K562 (cell line): ENCODE results near the gene GPR85. TPM values are rescaled to one million over a fixed set of nuclear protein-coding genes. Genes with fewer than 3 reads are reported as not detected.
"Not testable (repeated sequence)": the region's sequence is repeated elsewhere in the genome, so short reads cannot be mapped to it uniquely, and the experiment has no call there.

Experiments
- ATAC-seq: fragments of 200-7000 bp; cut with Tn5 transposase; 3 replicates; pipeline ENCODE4 v1.9.1; 2020; ENCODE audit warnings: moderate library complexity
- BruUV-seq: library from RNA; stranded (reverse); fragments of 400-500 nt; replicated peaks from 2 replicates; lab custom pipeline; 2021; lab: Mats Ljungman, UMichigan
- CTCF ChIA-PET: fragments of 300-600 bp; formaldehyde crosslinking; extraction: SDS; loops from one replicate; lab custom pipeline; 2021; ENCODE audit warnings: low intra/inter-chr PET ratio; lab: Yijun Ruan, JAX
- POLR2A ChIA-PET: fragments of 300-600, 350-650 bp; sonication (Branson Sonifier 250); formaldehyde crosslinking; extraction: SDS; loops from one replicate; lab custom pipeline; 2021; ENCODE audit warnings: antibody characterized with exemption, inconsistent platforms; lab: Yijun Ruan, JAX
- DNase-seq, 4 experiments: peaks; one replicate each; pipeline versions ENCODE4 v3.0.0 to v3.0.0-alpha.2; 2011 to 2018; ENCODE audit warnings: low spot score in 3 of 4, mixed read lengths in 3 of 4; ENCODE audit errors: extremely low read depth in 1 of 4
- FAIRE-seq: peaks from 2 replicates; lab custom pipeline; 2011; peaks lifted over from hg19 to GRCh38; lab: Jason Lieb, UNC
- H2AFZ ChIP-seq: 2 replicates; pipeline ENCODE4 v1.6.0; 2011; ENCODE audit warnings: low read depth, low read length, control low read depth, inconsistent platforms
- H3K27ac ChIP-seq: fragments of 200-600 bp; 3 replicates; pipeline ENCODE4 v1.8.0; 2011; ENCODE audit warnings: low read depth, mild to moderate bottlenecking, control low read depth, inconsistent platforms, low read length, moderate library complexity, mixed read lengths; ENCODE audit errors: extremely low read depth
- H3K27me3 ChIP-seq, 2 experiments: fragments of 300-600 bp in 1 of 2; 2 replicates in 1 of 2; 3 replicates in 1 of 2; pipeline versions ENCODE4 v1.6.0 to v1.8.0; 2011; ENCODE audit warnings: inconsistent platforms in 2 of 2, low read length in 2 of 2, mild to moderate bottlenecking in 1 of 2, mixed read lengths in 1 of 2, moderate library complexity in 1 of 2; ENCODE audit not compliant: control insufficient read depth in 2 of 2, insufficient read depth in 2 of 2
- H3K36me3 ChIP-seq: fragments of 300-600 bp; 3 replicates; pipeline ENCODE4 v1.8.0; 2011; ENCODE audit warnings: mild to moderate bottlenecking, low read length, inconsistent platforms; ENCODE audit not compliant: control insufficient read depth, insufficient read depth
- H3K4me1 ChIP-seq, 2 experiments: fragments of 200-600 bp in 1 of 2; replicated peaks in 1 of 2; 2 replicates in 1 of 2; 3 replicates in 1 of 2; pipeline versions ENCODE4 v1.5.1 to v1.8.0; 2011; ENCODE audit warnings: inconsistent platforms in 2 of 2, low read length in 2 of 2, mild to moderate bottlenecking in 1 of 2, mixed read lengths in 1 of 2, moderate library complexity in 1 of 2; ENCODE audit not compliant: control insufficient read depth in 2 of 2, insufficient read depth in 2 of 2
- H3K4me2 ChIP-seq: 2 replicates; pipeline ENCODE4 v1.6.1; 2011; ENCODE audit warnings: low read length, control low read depth, inconsistent platforms, mixed read lengths; ENCODE audit not compliant: insufficient read depth
- H3K4me3 ChIP-seq: fragments of 200-600 bp; sonication (generic), shearing (Covaris generic); 2 replicates; pipeline ENCODE4 v1.5.1; 2016; ENCODE audit warnings: control low read depth, inconsistent platforms
- H3K79me2 ChIP-seq: fragments of 200-600 bp; 3 replicates; pipeline ENCODE4 v1.8.0; 2011; ENCODE audit warnings: low read length, inconsistent platforms; ENCODE audit not compliant: control insufficient read depth, insufficient read depth
- H3K9ac ChIP-seq, 2 experiments: 2 replicates each; pipeline versions ENCODE4 v1.6.0 to v1.6.1; 2011; ENCODE audit warnings: low read depth in 2 of 2, low read length in 2 of 2, control low read depth in 1 of 2, inconsistent platforms in 1 of 2, mild to moderate bottlenecking in 1 of 2, mixed read lengths in 1 of 2; ENCODE audit not compliant: insufficient read depth in 1 of 2
- H3K9me1 ChIP-seq: one replicate; pipeline ENCODE4 v1.6.0; 2011; ENCODE audit warnings: inconsistent platforms, mild to moderate bottlenecking, low read length, moderate library complexity; ENCODE audit not compliant: control insufficient read depth, insufficient read depth
- H3K9me3 ChIP-seq: replicated peaks from 2 replicates; pipeline ENCODE4 v1.5.1; 2011; ENCODE audit warnings: low read depth, low read length, inconsistent platforms; ENCODE audit not compliant: control insufficient read depth, insufficient read depth
- H4K20me1 ChIP-seq: replicated peaks from 2 replicates; pipeline ENCODE4 v1.6.1; 2011; ENCODE audit warnings: low read length, inconsistent platforms, mixed read lengths; ENCODE audit not compliant: control insufficient read depth, insufficient read depth
- AFF4 ChIP-seq: sonication (generic); formaldehyde crosslinking; IDR thresholded peaks from 2 replicates; pipeline ENCODE4 v1.8.0; 2023; ENCODE audit warnings: mild to moderate bottlenecking, missing genetic modification reagents
- BDP1 ChIP-seq: IDR thresholded peaks from 3 replicates; pipeline ENCODE4 v1.6.1; 2011; ENCODE audit not compliant: insufficient read length, insufficient read depth
- RBM15 ChIP-seq: fragments of 200-400 bp; formaldehyde crosslinking; IDR thresholded peaks from 2 replicates; pipeline ENCODE4 v1.6.1; 2018; ENCODE audit warnings: mild to moderate bottlenecking, low read length, moderate library complexity; ENCODE audit not compliant: insufficient read depth
- WGBS: fragments of 100-300 bp; shearing (Covaris generic); methylation state at CpG from one replicate; pipeline ENCODE4 v1.1.6; 2016; ENCODE audit warnings: low coverage, mixed read lengths; ENCODE audit not compliant: insufficient coverage; ENCODE audit errors: missing lambda C conversion rate; 5-methylcytosine and 5-hydroxymethylcytosine counted together
- in situ Hi-C: fragments of 300-500 bp; cut with MboI; formaldehyde crosslinking; loops from 4 replicates; pipeline ENCODE4 v1.15.0; 2018; ENCODE audit warnings: inconsistent platforms, mixed read lengths
- intact Hi-C: fragments of 100-400 bp; cut with micrococcal nuclease; formaldehyde crosslinking; loops from 2 replicates; pipeline ENCODE4 v1.14.2; 2022
- polyA plus RNA-seq, 8 experiments: library from polyadenylated mRNA; depleted of rRNA in 4 of 8; stranded (reverse) in 5 of 8; unstranded in 3 of 8; fragments of >200 nt; fragmentation: Nextera tagmentation in 2 of 8; fragmentation: Illumina TruSeq in 1 of 8; extraction: Ambion mirVana in 2 of 8; extraction: Trizol in 1 of 8; gene quantifications; 2 replicates each; pipeline versions ENCODE4 v1.2.1 to v1.2.3, GENCODE V29; 2011 to 2014; ENCODE audit warnings: inconsistent platforms in 1 of 8, missing spikeins in 1 of 8
- total RNA-seq, 7 experiments: library from RNA; depleted of rRNA in 6 of 7; stranded (reverse); fragments of >200 nt in 6 of 7; fragmentation: Illumina TruSeq in 2 of 7; extraction: Trizol in 2 of 7; gene quantifications; 2 replicates each; pipeline versions ENCODE4 v1.2.1 to v1.2.3, GENCODE V29; 2011 to 2021; ENCODE audit warnings: low replicate concordance in 1 of 7

The GPR85 gene
- total and polyA plus RNA-seq, 9 of the 15 experiments (the other 6 are each of a cell fraction or from before 2014, with no cell fraction given) = 2.9 to 18.2 (median 4.0) TPM

DNA sequence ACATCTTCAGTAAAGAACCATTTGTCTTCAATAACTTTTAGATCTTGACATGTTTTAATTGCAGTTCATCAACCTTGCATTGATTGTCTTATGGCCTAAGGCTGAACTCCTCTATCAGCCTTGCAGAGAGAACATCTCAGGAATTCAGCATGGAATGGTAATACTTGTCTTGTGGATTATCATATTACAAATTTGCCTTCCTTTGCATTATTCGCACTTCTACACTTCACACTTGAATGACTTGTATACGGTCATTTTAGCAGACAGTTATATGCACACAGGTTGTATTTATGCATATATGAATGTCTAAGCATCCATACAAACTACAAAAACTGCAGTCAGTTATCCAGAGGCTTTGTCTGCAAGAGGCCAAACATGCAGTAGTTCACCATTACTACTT lies 31.7 kb downstream of the GPR85 start (continued):
- TF ChIP-seq AFF4 (CRISPR knock-in tag) (no peak), RBM15 (no peak), BDP1 (no peak)
- TF ChIP-seq, all 486 proteins: peak for 0

- WGBS = 15% methylated on average over 3 of the region's 3 CpGs
- H3K4me1 ChIP-seq, DNase-seq, H3K79me2 ChIP-seq, H3K9me1 ChIP-seq, H3K27me3 ChIP-seq, H2AFZ ChIP-seq, BruUV-seq, H3K4me2 ChIP-seq, FAIRE-seq, H3K27ac ChIP-seq, H3K36me3 ChIP-seq, CTCF ChIA-PET, intact Hi-C loops, H4K20me1 ChIP-seq, in situ Hi-C loops, H3K4me3 ChIP-seq, POLR2A ChIA-PET, H3K9me3 ChIP-seq, ATAC-seq, H3K9ac ChIP-seq: not testable (repeated sequence)
Observed at GRCh38 chr7:113054272-113054671, 32.4 kb downstream of the GPR85 start.
